GM12892 (cell line): Measurements from ENCODE around the gene SERPINF2.

Source experiments
- POLR2A ChIP-seq: IDR thresholded peaks from 2 replicates; pipeline ENCODE4 v1.6.1; 2011; ENCODE audit warnings: low read depth, low read length, control low read depth
- POLR2AphosphoS5 ChIP-seq: IDR thresholded peaks from 2 replicates; pipeline ENCODE4 v1.6.1; 2011; ENCODE audit warnings: low read depth, low read length, control low read depth

DNA sequence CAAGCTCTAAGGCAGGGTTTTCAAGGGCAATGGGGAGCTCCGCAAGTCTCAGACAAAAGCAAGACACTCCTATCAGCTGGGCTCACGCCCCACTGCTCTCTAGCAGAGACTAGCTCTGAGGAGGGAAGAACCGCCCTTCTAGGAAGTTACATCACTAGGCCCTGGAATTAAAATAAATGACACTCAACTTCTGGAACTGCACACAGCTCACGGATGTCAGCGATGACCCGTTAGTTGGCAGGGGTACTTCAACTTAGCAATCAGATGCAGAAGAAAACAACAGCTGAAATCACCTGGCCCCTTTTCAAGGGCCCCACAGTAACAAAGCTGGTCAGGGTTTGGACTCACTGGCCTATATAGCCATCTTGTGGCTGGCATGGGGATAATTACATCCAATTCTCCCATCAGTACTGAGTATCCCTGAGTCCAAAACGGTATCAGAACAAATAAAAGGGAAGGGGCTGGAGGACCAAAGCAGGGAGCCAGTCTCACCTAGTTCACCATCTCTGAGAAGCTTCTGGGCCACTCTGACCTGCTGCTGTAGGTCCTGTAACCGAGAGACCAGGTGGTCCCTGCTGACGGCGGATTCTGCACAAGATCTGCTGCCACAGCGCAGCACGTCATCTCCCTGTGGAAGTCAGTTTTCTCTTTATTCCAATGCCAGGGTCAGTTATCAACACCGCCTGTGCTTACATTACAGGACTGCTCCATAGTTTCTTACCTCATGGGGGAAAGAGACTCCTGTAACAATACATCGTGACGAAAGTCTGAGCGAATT lies 41.4 kb downstream of the SERPINF2 start:
- TF ChIP-seq POLR2A (no peak), POLR2AphosphoS5 (no peak)
